ENCODE results near the gene TPRG1L. TPM values are rescaled to one million over a fixed set of nuclear protein-coding genes. Genes with fewer than 3 reads are reported as not detected.

TPRG1L gene
- total and polyA plus RNA-seq, 10 of the 15 experiments (the other 5 are each of a cell fraction or from before 2014, with no cell fraction given): 1.5 to 16.5 (median 8.0) TPM

- TF ChIP-seq PRDM15 (CRISPR knock-in tag; IDR thresholded peaks at IDR 0.05) (no peak), NKRF (conservative IDR thresholded peaks at IDR 0.05) (0 out of 2 replicates have a peak, but pooled peaks have one; percentile 67), PAX5 (IDR thresholded peaks at IDR 0.05; ENCODE audit: borderline replicate concordance, low read depth, low read length) (peak; percentile 98), SKIL (IDR thresholded peaks at IDR 0.05; ENCODE audit: low read depth, poor library complexity, severe bottlenecking) (peak; percentile 91), ZBTB4 (CRISPR knock-in tag; IDR thresholded peaks at IDR 0.05) (no peak), KDM1A (IDR thresholded peaks at IDR 0.05; ENCODE audit: borderline replicate concordance) (no peak), RBBP5 (conservative IDR thresholded peaks at IDR 0.05) (no peak), ATF3 (IDR thresholded peaks at IDR 0.05; ENCODE audit: borderline replicate concordance, extremely low read depth, low read depth, low read length) (no peak), CREB1 (IDR thresholded peaks at IDR 0.05; ENCODE audit: low read depth) (no peak), FOXK2 (IDR thresholded peaks at IDR 0.05) (no peak), ZNF274 (IDR thresholded peaks at IDR 0.05; ENCODE audit: insufficient read depth, insufficient read length) (no peak), SIX5 (IDR thresholded peaks at IDR 0.05; ENCODE audit: low read depth, low read length, severe bottlenecking) (no peak), EZH2 (IDR thresholded peaks at IDR 0.05; ENCODE audit: borderline replicate concordance, control insufficient read depth, low read depth, low read length) (no peak), TBL1XR1 (IDR thresholded peaks at IDR 0.05; ENCODE audit: low read depth, low read length) (peak; percentile 98), RUNX3 (IDR thresholded peaks at IDR 0.05; ENCODE audit: low read length) (no peak), SUZ12 (IDR thresholded peaks at IDR 0.05; ENCODE audit: unreplicated experiment) (no peak), TCF12 (IDR thresholded peaks at IDR 0.05; ENCODE audit: low read depth, low read length) (peak; percentile 100)
Measured at GRCh38 chr1:3676581-3677470, 52.0 kb downstream of the TPRG1L start (continued).

All from GM12878 (cell line).